HG03342 (cell line): ENCODE results near the gene IQCK.

Experiments
- ATAC-seq: cut with Tn5 transposase; IDR thresholded peaks from one replicate; pipeline ENCODE4 v1.9.1; 2021; ENCODE audit warnings: mild to moderate bottlenecking, moderate library complexity; ENCODE audit not compliant: unreplicated experiment

Gene IQCK

GRCh38 chr16:19830902-19831560 is 113.0 kb downstream of the IQCK start:
- no peak for ATAC-seq

- ATAC-seq, result no peak
Observed at GRCh38 chr16:19831678-19832077, 113.6 kb downstream of the IQCK start.

- ATAC-seq, result no peak
Observed at GRCh38 chr16:19833176-19833575, 115.1 kb downstream of the IQCK start.

- no peak for ATAC-seq
Observed at GRCh38 chr16:19833581-19833980, 115.5 kb downstream of the IQCK start.

- ATAC-seq, result no peak
Observed at GRCh38 chr16:19835196-19835595, 117.1 kb downstream of the IQCK start.

GRCh38 chr16:19835968-19836421 is 117.9 kb downstream of the IQCK start:
- no peak for ATAC-seq

- ATAC-seq, result no peak
Observed at GRCh38 chr16:19837331-19837980, 119.4 kb downstream of the IQCK start.

GRCh38 chr16:19837984-19838707 is 120.1 kb downstream of the IQCK start:
- ATAC-seq, result no peak

GRCh38 chr16:19840524-19841110 is 122.5 kb downstream of the IQCK start:
- ATAC-seq, result no peak

- no peak for ATAC-seq
Observed at GRCh38 chr16:19841184-19841583, 123.1 kb downstream of the IQCK start.

GRCh38 chr16:19842426-19843157 is 124.5 kb downstream of the IQCK start:
- no peak for ATAC-seq

GRCh38 chr16:19843371-19843770 is 125.3 kb downstream of the IQCK start:
- no peak for ATAC-seq

GRCh38 chr16:19844945-19845641 is 127.0 kb downstream of the IQCK start:
- ATAC-seq, result no peak

- ATAC-seq, result no peak
Observed at GRCh38 chr16:19846436-19846835, 128.4 kb downstream of the IQCK start.

GRCh38 chr16:19848756-19849155 is 130.7 kb downstream of the IQCK start:
- no peak for ATAC-seq

GRCh38 chr16:19850131-19850817 is 132.2 kb downstream of the IQCK start:
- ATAC-seq, result no peak

- ATAC-seq, result no peak
Observed at GRCh38 chr16:19851476-19851875, 133.4 kb downstream of the IQCK start.

- ATAC-seq, result no peak
Observed at GRCh38 chr16:19853132-19853741, 135.2 kb downstream of the IQCK start.
